ENCODE measurements around the gene PAM.

Gene PAM

DNA sequence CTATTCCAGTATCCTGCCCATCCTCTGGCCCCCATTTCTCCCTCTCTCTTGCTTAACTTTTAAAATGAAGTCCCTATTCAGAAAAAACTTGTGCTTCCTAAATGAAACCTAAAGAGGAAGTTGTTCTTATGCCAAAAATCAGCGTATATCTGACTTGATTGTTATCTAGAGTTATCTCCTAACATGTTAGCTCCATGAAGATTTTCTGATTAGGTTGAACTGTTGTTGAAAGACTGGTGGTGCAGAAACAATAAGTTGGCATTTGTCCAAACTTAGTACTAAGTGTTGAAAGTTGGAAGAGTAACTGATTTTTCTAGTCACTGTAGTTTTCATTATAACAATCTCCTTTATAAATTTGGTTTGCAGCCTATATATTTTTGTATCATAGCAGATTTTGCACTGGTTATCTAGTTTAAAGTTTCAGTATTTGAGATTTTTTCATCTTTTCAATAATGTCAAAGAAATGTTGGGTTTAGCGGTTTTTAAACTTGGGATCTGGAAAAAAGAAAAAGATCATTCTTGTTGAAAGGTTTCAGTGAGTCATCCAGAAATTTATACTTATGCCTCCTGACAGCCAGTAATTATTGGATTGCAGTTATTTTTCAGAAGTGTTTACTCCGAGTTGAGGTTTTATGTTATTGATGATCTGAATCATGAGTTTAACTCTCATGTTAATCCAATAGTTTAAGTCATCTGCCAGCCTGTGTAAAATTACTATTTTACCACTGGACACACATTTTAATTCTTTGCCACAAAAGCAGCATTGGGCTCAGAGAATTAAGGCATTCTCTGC is 60.6 kb downstream of the PAM start:
- DNase-seq = no peak

DNA sequence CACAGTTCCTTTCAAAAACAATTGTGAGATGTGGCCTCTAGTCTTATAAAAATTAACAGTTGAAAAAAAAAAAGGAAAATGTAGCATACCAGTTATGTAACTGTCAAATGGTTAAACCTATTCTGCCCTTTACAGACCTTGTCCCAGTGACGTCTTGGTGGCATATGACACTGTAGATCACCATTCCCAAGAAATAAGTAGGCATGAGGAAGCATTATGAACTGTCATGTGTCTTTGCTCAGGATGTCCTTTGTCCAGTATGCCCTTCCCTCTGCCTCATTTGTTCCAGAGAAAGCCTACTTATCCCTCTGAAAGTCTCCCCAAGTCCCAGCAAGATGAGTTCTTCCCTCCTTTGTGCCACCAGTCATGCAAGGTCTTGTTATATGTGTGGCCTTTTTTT is 63.2 kb downstream of the PAM start:
- no peak for DNase-seq

DNA sequence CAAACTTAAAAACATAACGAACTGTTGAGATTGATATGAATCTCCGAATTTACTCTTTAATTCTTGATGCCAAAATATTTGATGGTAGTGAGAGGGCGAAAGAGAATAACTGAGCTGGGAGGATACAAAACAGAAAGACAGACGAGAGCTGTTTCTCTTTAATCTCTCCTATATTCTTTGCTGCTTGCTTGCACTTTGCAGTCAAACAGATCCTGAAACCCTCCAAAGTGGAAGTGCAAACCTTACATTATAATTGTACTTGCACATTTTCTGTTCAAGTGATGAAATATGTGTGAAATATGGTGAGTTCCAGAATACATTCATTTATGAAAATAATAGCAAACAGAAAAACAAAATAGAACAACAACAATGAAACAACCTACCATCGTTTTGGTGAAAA is 63.8 kb downstream of the PAM start:
- no peak for DNase-seq

DNA sequence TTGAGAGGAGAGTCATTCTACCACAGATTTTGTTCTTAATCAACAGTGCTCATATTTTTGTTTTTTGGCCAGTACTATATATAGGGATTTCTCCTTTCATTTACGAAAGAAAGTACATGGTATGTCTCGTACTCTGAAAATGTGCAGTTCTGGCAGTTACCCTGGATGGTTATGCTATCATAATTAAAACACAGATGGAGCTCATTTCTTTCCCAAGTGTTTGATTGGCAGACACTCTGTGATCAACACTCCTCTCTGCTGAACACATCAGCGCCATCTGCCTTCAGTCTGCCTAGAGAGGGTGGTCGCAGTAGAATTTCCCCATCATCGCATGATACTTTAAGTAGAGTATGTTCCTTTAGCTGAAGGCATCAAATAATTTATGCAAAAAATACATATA is 64.5 kb downstream of the PAM start:
- no peak for DNase-seq

DNA sequence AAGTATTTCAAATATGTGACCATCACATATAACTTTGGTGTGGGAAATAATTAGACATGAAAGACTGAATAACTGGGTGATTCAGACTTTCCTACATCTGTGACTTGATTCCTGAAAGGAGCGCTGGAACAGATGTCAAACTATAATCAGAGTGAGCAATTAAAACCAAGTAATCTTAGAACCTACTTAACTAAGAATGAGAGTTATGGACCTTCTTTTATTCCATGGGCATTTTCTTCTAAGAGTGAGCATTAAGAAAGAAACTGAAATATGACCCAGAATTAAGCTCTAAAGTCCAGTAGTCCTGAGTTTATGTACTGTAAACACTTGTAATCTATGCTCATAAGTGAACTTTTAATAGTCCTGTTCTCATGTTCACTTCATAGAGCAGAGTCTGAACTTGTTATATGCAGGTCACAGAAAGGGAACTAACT is 68.4 kb downstream of the PAM start:
- DNase-seq = peak; percentile 82

DNA sequence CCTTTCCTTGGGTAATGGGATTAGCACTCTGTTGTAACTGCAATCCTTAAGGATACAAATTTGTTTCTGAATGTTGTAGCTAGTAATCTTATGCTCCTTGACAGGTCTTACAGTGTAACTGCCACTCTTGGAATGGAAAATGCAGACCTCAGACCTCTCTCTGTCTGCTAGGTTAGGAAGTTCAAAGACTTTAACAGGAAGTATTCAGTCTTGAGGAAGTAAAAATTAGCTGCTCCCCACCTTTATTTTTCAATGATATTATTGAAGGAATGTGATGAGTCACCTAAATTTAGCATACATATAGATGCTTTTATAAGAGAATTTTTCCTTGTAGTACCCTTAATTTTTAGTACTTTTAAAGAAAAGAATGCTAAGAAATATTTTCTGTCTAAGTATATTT is 71.5 kb downstream of the PAM start:
- peak; percentile 7 for DNase-seq

DNA sequence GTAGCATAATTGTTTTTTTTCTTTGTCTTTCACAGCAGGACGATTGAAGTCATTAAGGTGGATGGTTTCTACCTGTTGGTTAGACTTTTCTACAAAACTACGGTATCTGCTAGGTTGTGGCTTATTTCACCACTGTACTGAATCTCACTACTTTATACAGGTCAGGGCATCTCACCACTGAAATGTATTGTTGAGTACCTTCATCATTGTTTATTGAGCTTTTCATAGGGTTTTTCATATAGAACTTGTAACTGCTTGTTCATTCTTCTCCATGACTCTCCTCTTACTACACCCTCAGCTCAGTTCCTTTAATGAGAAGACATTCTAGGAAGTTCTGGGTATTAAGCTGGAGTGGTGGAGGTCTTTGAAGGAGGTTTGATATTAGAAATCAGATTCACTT is 75.1 kb downstream of the PAM start:
- no peak for DNase-seq

DNA sequence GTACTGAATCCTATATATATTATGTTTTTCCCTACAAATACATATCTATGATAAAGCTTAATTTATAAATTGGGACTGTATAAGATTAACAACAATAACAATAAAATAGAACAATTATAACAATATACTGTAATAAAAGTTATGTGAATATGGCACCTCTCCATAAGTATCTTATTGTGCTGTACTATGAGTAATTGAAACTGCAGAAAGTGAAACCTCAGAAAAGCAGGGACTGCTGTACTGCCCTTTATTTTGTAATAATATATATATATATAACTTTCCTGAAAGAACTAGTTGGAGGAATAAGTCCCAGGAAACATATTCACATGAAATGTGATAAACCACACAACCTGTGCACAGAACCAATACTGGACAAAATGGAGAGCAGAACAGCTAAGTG is 77.3 kb downstream of the PAM start:
- no peak for DNase-seq

DNA sequence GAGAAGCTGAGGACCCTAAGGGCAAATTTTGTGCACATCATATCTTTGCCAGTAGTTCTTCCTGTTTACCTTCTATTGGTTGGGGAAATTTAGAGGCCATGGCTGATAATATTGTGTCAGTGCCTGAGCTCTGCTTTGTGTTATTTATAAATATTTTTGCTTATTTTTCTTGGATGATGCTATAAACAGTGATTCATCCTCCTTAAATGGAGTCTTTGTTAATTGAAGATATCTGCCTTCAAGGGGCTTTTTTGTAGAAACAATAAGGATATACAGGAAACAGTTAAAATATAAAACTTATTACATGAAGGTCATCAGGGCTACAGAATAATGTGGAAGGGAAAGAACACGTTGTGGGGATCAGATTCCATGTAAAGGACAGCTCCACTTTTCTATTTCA is 78.0 kb downstream of the PAM start:
- no peak for DNase-seq

DNA sequence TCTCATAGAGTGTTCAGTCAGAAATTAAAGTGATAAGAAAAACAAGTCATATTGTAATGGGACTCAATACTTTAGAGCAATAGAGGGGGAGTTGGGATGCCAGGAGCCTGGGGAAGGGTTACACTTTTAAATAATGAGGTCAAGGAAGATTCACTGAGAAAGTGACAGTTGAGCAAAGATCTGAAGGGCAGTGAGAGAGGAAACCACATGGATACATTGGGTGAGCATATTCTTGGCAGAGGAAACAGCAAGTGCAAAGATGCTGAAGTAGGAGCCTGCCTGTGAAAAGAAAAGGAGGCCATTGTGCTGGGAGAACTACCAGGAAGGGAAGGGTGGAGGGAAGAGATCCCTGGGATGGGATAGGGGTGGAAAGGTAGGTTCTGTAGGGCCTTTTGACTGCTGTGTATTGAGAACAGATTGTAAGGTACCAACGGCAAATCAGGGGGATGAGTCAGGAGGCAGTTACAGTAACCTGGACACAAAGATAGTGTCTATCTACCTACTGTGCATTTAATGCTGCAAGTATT is 79.4 kb downstream of the PAM start:
- DNase-seq = no peak

DNA sequence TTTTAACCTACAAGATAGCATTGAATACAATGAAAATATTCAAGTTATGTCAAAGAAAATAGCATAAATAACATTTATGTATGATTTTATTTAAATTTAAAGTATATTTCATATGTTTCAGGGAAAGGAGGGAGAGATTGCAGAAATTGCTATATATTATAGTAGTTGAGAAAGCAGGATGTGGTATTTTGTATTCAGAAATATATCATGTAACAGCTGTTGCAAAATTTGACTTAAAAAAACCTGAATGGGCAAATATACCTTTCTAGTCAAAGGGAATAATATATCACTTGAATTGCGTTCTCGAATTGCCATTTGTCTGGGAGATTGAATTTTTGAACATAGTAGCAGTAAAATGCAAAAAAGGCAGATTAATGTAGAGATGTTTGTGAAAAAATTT is 80.6 kb downstream of the PAM start:
- DNase-seq = no peak

DNA sequence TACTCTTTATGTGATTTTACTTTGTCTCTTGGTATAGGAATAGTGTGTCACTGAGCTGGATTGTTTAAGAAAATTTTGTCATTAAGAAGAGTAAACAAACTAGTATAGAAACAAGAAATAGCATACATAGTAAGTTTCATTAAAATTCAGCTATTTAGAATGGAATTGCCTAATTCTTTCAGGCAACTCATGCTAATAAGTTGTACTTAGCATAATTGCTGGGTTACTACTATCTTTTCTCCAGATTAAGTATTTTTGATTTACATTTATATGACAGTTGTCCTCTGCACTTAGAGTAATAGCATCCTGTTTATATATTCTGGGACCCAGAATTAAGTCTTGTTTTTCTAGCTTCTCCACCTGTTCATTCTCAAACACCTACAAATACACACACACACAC is 85.9 kb downstream of the PAM start:
- DNase-seq = no peak

DNA sequence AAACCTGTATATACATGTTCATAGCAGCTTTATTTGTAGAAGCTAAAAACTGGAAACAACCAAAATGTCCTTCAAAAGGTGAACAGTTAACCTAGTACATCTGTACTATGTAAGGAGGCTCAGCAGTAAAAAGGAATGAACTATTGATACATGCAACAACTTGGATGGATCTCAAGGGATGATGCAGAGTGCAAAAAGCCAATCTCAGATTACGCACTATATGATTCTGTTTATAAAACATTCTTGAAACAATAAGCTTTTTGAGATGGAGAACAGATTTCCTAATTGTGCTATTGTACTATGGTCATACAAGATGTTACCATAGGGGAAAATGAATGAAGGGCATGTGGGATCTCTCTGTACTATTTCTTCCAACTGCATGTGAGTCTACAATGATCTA is 88.9 kb downstream of the PAM start:
- DNase-seq = no peak

DNA sequence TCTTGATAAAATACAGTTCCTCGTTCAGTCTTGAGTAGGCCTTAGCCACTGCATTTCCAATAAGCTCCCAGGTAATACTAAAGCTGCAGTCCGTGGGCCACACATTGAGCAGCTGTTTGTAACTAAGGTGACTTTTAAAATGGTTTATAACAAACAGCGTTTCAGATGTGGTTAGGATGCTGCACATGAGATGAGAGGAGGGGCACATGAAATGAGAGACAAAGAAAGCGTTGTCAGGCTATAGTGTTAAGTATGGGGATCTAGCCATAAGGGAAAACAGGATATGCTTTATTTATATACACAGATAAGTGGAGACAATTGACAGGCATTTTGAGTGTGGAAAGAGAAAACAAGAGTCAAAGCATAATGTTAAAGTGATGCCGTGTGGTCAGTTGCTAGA is 89.9 kb downstream of the PAM start:
- DNase-seq = no peak

DNA sequence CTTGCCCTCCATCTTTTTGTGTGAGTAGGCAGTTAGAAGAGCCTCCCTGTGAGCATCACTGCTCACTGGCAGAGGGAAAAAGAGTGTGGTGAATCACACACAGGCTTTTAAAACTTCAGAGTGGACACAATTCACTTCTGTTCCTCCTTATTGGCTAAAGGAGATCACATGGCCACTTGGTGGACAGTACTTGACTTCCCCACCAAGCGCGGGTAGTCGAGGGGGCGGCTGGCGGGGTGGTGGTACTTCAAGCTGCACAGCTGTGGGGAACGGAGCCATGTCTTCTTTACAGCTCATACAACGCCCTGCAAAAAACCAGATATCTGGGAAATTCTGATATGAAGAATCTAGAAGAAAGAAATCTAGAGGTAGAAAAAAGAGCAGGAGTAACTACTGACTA is 95.4 kb downstream of the PAM start:
- no peak for DNase-seq

DNA sequence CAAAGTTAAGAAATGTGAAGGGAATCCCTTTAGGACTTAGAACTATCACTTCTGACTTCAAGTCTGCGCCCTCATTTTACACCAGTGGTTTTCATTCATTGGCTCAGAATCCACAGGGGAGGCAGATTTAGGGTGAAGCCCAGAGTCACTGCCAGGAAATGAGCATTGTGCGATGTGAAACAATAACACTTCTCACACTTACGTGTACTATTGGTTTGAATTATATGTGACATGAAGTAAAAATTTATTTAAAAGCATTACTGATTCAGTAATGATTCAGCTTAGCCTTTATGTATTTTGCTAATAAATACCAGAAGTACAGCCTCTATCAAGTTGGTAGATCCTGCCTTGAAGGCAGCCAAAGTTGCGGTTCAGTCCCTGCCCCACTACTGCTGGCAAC is 98.6 kb downstream of the PAM start:
- peak; percentile 21 for DNase-seq

DNA sequence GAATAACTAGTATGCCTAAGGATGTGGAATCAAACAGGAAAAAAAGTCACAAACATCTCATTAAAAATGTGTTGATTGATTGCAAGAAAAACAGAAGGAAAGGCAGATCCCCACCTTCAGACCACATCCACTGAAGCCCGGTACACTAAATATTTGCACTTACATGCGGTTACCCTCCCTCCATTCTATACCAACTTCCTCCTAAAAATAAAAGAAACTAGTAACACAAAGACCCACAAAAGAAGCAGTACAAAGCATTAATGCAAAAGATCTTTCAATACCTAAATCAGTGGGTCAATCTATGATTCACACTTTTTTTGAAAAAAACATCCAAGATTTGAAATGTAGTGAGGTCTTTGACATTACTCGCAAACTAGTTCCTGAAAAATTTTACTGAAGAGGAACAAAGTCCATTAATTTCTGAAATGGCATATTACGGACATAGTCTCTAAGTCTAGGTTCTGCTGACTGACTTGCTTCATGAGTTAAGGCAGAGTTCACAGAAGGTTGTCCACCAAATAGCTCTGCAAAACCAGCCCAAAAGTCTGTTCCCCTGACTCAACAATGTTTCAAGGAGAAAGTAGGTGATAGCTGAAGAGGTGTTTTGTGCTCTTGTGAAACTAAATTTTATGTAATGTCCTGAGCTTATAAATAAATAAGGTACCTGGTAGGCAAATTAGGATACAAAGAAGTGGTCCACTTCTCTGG is 100.7 kb downstream of the PAM start:
- no peak for DNase-seq

DNA sequence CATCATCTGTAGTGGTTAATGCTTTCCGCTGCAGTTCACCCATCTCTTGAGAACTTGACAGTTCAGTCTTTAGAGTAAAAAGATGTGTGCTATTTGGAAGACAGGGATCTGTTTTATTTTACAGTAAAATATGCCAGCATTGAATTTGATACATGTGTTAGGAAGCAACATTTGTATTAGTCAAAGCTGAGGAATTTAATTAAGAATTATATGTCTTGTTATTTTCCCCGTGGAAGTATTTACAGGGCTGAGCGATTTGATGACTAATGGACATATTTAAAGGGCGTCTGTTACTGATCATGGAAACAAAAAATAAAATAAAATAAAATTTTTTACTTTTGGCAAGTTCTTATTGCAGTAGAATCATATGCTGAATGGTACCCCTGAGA is 101.3 kb downstream of the PAM start:
- DNase-seq = peak; percentile 87

DNA sequence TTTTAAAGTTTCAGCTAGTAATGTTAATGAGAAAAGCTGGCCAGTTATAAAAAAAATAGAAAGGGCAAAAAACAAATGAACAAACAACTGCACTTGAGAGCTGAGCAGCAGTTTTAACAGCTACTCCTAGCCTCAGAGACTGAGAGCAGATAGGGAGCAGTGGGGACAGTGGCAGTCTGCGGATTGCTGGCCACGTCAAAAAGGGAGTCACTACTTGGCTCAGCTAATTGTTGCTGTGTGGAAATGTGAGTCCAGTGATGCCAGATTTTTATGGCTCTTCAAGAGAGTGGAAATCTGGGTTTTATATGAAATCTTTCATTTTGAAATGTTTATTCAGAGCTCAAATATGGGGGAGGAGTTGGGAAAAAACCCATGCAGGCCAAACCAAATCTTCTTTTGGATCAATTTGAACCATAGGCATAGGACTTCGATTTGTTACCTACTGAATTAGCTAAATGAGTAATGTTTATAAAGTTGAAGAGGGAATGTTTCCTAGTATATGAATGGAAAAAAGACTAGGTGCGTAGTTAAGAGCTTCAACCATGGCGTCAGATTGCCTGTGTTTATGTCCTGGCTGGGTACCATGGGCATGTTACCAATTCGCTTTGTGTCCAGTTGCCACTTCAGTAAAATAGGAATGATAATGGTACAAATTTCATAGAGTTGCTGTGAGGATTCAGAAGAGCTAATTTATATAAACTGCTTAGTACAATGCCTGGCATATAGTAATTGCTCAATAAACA is 102.1 kb downstream of the PAM start:
- no peak for DNase-seq

DNA sequence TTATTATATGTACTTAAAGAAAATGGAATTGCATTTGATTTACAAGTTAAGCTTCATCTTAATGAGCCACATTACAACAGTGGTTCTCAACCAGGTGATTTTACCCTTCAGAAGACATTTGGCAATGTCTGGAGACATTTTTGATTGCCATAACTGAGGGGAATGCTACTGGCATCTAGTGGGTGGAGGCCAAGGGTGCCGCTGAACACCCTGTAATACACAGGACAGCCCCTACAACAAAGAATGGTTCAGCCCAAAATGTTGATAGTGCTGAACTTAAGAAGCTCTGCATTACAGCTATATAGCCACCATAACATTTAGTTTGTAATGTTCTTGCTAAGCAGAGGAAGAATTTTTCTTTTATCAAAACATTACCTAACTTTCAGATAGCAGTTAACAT is 103.1 kb downstream of the PAM start:
- peak; percentile 11 for DNase-seq

DNA sequence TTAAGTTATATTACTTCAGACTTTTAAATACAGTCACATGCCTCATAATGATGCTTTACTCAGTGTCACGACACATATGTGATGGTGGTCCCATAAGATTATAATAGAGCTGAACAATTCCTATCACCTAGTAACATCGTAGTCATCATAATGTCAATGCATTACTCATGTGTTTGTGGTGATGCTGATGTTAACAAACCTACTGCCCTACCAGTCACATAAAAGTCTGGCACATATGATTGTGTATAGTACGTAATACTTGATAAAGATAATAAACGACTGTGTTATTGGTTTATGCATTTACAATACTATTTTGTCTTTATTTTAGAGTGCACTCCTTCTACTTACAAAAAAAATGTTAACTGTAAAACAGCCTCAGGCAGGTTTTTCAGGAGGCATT is 103.7 kb downstream of the PAM start:
- peak; percentile 86 for DNase-seq

DNA sequence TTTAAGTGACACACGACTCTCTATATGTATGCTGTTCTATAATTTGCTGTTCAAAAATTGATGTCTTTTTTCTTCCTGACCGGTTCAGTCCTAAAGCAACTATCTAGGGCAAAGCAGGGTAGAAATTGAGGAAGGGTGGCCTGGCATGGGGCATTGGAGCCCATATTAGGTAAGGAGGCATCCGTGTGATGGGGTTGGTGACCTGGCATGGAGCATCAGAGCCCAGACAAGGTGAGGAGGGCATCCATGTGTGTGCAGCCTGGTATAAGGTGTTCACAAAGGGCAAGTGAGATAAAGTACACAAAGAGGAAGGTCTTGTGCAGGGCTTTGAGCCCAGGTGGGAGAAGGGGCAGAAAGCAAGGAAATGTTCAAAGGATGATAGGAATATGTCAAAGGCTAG is 104.9 kb downstream of the PAM start:
- DNase-seq = no peak

DNA sequence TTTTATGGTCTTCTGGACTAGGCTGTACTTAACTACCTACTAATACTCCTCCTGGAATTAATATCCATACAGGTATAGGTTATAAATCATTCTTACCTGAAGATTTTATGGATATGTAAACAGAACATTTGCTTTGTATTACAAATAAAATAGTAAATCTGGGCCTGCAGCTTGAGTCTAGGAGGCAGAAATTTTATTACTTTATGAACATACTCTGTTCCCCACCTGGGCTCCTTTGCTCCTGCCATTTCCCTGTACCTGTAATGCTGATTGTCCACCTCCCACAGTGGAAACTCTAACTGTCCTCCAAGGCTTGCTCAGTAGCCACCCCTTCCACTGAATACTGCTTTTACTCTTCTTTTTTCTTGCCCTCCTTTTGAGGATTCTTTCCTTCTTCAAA is 108.0 kb downstream of the PAM start:
- DNase-seq = no peak

Data from HCEC 1CT (cell line).